D341Med (cell line): ENCODE data around the gene GPC5.

Source experiments
- DNase-seq: peaks from one replicate; pipeline ENCODE4 v3.0.0; 2012; ENCODE audit warnings: low spot score

Gene GPC5

DNA sequence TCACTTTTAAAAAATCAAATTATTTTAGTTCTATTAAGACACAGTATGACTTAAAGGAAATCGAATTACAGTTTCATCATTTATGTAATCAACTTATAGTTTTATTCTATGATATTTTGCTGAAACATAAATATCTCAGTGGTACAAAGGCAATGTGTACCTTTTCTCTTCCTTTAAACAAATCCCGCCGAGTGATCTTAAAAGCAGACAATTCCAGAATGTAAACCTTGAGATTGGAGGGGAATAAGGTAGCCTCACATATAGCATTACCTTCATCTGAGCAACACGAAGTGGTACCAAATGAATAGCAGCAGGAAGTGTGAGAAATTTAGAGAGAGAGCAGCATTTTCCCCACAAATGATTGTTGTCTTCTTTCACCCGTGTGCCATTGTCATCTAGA lies 986.0 kb downstream of the GPC5 start:
- DNase-seq, result no peak

DNA sequence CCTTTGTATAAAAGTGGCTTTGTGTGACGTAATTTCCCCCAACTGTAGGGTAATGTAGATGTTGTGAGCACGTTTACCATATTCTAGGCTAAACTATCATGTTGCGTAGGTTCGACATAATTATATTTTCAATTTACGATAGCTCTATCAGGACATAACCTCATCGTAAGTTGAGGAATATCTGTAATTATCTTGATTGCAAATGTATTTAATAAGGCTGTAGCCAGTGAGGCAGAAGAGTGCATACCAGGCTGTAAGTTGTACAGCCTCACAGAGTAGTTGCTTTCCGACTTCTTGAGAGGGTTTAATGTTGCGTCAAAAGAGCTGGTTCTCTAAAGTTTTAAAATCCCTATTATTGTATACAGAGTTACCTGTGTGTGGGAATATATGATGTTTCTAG lies 988.8 kb downstream of the GPC5 start:
- no peak for DNase-seq

DNA sequence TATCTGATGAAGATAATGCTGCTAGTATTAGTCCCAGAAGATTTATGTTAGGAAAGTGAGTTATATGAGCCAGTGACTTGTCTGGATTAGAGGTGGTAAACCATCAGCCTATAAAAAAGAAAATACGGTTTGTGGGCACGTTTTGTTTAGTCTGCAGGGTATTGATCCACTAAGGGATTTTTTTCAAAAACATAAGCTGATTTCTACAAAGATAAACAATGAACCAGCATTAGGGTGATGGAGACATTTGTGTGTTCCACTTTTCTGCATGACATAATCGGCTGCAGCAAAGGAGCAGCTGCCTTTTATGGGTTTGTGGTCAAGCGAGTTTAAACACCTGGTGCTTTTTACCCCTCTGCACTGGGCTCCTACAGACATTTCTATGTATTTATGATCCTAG lies 991.8 kb downstream of the GPC5 start:
- DNase-seq, result peak; percentile 10

DNA sequence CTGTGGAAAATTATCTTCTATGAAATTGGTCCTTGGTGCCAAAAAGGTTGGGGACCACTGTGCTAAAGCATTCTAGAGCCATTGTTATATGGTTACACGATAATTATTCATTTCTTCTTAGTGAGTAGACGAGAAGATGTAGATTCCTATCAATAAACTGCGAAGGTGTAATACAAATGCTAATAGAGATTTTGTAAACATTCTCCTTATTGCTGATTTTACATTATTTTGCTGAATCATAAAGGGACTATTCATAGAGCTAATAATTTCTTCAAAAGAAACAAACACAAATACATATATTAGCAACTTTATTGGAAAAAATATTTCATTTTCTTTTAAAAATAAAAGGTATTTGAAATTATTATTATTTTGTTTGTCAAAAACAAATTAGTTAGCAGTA lies 1005.2 kb downstream of the GPC5 start:
- no peak for DNase-seq

DNA sequence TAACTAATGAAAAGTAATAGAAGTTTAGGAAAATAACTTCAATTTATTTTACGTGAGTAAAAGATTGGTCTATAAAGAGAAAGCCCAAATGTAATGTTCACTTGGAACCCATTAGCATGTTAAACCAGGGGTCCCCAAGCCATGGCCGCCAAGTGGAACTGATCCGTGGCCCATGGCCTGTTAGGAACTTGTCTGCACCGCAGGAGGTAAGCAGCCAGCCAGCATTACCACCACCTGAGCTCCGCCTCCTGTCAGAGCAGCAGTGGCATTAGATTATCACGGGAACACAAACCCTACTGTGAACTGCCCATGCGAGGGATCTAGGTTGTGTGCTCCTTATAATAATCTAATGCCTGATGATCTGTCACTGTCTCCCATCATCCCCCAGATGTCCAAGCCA lies 1009.4 kb downstream of the GPC5 start:
- no peak for DNase-seq

DNA sequence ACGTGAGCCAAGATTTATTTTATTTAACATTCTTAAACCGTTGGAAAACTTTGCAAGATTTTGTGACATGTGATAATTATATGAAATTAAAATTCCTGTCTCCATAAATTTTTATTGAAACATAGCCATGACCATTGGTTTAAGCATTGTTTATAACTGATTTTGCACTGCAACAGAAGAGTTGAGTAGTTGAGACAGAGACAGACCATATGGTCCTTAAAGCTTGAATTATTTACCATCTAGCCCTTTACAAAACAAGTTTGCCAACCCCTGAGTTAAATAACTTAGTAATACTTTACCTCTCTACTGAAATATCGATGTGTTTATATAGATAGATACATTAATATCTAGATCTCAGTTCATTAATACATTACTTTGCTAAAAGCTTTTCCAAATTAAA lies 1014.1 kb downstream of the GPC5 start:
- DNase-seq, result no peak

DNA sequence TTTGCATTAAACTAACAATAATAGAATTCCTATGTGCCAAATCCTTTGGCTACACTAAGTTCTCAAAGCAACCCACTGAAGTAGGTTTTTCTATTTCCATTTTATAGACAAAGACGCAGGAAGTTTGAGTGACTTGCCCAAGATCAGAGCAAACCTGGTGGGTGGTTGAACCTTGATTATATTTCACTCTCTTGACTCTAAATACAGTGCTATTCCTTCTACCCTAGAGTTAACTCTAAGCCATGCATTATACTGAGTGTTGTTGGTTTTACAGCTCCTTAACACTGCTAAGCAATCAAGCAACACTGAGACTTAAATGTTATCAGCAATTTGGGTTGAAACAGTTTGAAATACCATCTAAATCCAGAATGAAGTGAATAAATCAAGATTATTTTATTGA lies 1014.6 kb downstream of the GPC5 start:
- DNase-seq, result no peak

DNA sequence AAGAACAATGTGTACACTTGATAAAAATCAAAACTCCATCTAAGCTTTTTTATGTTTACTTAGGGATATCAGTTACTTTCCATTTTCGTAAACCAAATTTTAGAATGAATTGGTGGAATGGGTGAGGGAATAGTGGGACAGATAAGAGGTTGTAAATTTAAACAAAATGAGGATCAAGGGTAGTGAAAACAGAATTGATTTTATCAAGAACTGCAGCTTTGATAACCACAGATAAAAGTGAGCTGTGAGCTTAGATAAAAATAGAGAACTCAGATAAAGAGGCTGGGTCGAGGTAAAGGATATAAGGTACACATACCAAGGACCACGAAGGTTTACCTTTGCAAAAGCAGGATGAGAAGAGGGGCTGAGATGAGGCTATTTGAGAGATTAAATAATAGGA lies 1015.0 kb downstream of the GPC5 start:
- no peak for DNase-seq

DNA sequence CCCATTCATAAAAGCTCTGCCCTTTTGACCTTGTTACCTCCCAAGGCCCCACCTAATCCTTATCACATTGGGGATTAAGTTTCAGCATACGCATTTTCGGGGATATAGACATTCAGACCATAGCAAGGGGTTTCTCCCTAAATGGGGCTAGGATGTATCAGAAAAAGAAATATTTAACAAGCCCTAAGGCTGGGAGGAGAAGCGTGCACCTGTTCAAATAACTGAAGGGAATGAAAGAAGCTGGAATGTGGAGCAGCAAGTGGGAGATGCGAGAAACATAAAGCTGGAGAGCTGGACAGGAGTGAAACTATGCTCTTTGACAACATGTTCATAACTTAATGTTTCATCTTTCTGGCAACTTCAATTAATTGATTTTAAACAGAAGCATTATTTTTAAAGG lies 1016.4 kb downstream of the GPC5 start:
- DNase-seq, result no peak

DNA sequence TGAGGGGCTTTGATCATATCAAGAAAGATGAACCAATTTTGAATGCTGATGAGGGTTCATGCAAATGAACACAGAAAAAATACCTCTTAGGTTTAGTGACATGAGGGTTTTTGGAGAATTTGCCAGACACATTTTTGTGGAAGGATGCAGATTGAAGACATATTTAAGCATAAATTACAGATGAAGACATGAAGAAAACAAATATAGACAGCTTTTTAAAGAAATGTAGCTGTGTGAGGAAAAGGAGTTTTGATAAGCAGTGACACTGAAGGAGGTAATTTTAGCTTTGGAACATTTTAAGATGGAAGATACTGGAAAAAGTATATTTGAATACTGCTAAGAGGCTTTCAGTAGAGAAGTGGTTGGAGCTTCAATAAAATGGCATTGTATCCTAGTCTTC lies 1017.4 kb downstream of the GPC5 start:
- DNase-seq, result no peak

DNA sequence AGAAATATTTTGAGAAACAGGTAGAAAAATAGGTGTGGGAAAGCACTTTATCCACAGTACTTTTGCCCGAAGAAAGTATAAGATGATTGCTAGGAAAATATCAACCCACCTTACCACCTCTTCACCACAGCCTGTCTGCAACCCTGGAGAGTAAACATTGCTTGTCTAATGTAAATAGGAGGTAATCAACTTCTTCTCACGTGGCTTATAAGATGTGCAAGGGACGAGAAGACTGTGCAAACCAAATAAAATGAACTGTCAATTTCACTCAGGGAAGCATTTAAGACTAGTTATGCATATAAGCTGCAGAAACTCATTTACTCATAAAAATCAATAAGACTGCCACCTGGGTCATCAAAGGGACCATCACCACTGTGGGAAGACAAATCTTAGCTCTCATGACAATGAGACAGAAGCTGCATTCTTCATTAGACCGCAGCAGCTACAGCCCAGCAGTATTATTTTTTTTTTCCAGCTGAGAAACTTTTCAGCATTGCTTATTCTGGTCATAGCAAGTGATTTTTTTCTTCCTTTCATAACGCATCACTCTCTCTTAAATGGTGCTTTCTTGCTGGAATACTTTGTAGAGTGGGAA lies 1020.5 kb downstream of the GPC5 start:
- DNase-seq, result no peak

DNA sequence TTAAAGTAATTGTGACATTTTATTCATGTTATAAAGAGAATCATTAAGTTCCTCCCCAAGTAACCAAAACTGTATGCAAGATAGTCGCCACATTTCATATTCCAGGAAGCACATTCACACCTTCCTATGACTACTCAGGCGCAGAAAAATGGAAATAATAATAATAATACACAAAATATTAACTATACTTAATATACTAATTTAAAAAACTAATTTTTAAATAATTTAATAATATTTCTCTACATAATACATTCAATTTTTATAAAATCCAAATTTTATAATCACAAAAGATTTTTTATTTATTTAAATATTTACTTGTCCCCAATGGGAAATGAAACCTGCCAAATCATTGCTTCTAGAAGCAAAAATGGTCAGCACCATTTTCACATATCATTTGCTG lies 1030.8 kb downstream of the GPC5 start:
- no peak for DNase-seq

DNA sequence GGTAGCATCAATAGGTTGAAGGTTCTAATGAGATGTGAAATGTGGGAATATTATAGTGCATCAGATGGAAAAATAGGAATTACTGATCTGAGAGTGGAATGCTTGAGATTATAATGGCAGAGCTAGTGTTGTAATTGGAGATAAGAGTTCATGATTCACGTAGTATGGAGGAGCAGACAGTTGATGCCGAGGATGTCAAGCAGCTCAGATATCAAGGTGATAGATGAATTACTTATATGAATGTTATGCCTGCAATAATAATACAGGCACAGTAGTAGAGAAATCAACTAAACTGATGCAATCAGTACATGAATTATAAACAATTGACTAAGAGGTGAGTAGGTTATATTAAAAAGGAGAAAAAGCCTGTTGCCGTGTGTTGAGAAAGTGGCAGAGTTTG lies 1035.0 kb downstream of the GPC5 start:
- DNase-seq, result no peak

DNA sequence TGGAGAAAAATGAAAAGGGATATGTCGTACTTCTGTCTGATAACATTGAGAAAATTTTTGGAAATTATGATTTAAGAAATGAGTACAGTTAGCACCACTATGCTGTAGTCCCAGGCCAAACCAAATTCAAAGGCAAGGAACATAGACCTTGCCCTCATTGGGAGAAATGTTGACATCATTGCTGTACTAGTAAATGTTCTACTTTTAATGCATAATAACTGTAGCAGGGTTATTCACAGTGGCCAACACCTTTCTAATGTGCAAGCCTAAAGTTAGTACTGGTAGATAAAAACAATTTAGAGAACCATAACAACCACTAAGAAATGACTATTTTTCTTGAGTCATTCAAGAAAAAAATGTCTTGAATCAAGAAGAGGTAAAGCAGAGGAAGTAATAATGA lies 1035.5 kb downstream of the GPC5 start:
- DNase-seq, result no peak

DNA sequence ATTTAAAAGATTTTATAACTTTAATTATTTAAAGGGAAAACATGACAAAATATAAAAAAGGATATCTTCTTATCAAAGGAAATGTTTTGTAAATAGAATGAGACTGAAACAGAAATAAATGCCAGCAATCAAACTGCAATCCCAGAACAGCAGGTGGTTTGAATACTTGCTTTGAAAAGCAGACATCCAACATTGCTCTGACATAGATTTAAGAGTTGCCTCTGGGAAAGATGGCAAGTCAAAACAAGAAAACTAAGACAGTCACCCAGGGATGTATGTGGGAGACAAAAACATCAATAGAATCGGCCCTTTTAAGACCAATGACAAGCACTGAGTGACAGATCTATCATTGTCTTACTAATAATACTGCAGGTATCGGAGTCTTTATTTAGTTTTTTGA lies 1038.5 kb downstream of the GPC5 start:
- DNase-seq, result no peak

DNA sequence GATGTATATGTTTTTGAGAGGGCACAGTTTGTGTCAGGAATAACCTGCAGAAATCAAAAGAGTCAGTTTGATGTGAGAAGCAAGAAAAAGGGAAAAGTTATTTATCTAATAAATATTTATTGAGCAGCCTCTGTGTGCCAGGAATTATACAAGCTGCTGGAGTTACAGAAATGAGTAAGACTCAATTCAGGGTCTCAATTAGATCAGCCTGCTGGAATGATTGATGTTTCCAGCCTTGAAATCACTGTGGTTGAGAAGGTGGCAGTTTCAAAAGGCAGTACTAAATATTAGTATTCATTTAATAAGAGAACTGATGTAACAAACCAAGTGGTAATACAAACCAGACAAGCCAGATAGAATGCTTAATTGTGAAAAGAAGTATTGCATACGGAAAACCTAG lies 1045.8 kb downstream of the GPC5 start:
- no peak for DNase-seq

DNA sequence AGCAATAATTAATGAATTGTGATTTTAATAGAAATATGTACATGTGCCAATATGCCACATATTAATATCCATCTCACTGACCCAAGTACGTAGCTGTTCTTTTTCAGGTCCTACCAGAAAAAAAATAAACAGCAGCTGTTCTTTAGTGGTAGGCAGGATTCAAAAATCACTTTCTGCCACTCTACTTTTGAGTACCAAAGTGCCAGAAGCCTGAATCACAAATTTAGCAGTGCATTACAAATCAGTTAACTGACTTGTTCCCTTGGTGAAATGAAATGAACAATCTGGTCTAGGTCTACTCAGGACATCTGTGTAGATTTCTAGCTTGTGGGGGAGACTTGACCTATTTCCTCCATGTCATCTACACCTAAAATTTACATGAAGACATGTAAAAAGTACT lies 1052.6 kb downstream of the GPC5 start:
- no peak for DNase-seq

DNA sequence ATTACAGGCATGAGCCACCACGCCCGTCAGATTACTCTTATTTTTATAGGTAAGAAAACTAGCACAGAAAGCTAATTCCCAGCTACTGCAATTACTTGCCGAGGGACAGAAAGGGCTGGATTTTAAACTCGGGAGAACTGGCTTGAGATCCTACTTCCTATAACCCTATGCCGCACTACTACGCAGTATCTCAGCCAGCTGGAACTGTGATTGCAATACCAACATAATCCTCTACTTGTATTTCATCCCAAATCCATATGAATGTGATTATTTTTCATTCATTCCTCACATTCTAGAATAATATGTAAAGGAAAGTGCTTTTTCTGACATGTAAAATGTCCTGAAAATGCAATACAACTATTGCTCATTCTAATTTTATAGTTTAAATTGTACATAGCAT lies 1054.4 kb downstream of the GPC5 start:
- no peak for DNase-seq

DNA sequence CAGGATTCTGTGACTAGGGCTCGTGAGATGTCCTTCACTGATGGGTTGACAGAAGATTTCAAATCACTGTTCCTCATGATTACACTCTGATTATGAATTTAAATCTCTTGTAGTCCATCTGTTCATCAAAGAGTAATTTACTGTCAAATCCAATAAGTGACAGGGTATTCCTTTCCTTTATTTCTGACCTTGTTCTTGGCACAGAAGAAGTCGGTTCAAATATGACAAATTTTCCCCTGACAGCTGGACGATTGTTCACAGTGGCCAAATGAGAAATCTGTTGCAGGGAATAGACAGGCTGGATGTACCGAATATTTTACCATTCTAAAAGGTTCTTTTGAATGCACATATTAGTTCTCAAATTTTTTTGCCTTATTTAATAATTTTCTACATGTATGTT lies 1060.9 kb downstream of the GPC5 start:
- DNase-seq, result no peak

DNA sequence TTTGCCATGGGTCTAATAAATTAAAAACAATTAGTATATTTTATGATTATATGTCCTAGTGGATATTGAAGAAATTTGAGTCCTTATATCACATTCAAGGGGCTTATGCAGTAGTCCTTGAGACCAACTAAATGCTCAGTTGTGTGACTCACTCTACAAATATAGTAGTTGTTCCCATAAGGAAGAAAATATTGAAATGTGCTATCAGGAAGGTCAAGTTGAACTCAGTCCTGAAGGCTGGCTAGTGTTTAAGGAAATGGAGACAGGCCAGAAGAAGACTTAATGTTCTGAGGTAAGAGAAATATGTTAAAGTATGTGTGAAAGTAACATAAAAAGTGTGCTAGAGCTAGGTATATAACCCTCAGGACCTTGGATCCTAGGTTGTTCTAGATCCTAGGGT lies 1062.1 kb downstream of the GPC5 start:
- no peak for DNase-seq

DNA sequence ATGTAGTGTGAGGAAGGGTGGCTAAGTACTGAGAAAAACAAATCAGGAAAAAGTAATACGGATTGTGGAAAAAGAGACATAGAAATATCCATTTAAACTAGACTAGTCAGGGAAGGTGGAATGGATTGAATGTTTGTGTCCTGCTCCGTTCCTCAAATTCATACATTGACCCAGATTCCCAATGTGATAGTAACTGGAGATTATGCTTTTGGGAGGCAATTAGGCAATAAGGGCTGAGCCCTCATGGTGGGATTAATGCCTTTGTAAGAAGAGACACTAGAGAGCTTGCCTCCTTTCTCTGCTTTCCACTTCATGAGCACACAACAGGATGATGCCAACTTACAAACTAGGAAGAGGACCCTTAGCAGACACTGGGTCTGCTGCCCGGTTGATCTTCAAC lies 1063.0 kb downstream of the GPC5 start:
- no peak for DNase-seq

DNA sequence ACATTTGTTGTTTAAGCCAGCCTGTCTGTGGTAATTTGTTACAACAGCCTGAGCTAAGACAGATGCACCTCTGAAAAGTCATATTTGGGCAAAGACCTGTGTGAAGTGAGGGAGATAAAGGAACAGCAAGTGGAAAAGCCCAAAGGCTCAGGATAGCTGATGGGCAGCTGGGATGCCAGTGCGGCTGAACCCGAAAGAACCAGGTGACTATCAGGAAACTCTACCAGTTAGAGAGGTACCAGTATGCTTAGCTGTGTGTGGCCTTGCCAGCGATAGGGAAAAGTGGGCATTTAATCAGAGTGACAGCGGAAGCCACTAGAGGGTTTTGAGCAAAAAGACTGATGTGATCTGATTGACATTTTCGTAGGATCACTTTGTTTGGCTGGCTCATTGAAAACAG lies 1063.4 kb downstream of the GPC5 start:
- DNase-seq, result no peak

DNA sequence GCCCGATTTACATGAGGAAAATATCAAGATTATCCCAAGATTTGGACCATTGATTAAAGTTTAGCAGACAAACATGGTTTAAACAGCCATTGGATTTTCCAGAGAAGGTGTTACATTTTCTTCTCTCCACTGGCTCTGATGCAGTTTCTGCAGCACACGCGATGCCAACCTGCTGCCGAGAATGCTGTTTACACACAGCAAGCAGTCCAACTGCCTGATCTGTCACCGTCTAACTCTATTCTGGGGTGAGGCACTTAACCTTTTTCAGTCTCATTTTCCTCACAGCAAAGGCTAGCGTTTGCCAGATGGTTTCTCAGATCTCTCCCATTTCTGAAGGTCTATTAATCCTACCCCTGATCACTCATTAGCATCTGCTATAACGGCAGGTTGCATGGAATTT lies 1064.7 kb downstream of the GPC5 start:
- DNase-seq, result no peak

DNA sequence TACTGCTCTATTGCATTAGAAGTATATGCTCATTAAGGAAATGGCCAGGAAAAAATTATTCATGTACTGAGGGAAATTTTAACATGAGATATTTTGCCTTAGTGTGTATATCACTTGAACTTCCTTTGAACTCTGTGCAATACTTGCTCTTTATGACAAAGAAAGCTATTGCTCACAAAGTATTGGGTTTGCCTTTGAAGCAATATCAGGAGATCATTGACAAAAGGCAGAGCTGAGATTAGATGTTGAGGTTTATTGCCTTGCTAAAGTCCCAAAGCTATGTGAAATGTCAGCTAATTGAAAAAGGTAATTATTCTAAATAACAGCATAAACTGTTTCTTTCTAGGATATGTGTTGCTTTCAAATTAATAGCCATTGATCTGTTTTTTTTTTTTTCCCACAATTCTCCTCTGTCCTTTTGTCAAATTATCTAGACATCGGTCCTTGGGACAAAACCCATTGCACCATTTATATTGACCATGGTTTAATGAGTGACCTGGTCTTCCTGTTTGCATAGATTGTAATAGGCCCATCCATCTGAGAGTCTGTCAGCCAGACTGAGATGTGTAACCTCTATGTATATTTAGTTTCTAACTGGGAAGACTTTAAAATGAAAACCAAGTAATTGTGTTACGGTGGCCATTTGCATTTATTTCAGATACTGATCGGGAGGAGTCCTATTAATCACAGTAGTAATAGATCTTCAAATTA lies 1075.5 kb downstream of the GPC5 start:
- DNase-seq, result no peak
